ENCODE data around the gene CERS2.

DNA sequence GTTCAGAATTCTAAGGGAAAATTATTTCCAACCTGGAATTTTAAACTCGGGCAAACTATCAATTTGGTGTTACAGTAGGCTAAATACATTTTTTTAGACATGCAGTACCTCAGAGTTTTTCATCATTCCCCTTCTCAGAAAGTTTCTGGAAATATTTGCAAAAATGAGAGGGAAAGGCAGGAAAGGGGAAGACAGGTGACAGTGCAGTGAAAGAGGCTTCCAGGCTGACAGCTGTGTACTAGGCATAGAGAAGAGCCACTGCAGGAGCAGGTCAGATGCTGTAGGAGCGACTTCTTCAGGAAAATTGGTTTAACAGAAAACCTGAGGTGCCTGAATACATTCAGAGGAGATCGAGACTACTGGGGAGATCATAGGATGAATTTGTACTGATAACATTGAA lies 19.9 kb downstream of the CERS2 start:
- TF ChIP-seq, protein P1, sequence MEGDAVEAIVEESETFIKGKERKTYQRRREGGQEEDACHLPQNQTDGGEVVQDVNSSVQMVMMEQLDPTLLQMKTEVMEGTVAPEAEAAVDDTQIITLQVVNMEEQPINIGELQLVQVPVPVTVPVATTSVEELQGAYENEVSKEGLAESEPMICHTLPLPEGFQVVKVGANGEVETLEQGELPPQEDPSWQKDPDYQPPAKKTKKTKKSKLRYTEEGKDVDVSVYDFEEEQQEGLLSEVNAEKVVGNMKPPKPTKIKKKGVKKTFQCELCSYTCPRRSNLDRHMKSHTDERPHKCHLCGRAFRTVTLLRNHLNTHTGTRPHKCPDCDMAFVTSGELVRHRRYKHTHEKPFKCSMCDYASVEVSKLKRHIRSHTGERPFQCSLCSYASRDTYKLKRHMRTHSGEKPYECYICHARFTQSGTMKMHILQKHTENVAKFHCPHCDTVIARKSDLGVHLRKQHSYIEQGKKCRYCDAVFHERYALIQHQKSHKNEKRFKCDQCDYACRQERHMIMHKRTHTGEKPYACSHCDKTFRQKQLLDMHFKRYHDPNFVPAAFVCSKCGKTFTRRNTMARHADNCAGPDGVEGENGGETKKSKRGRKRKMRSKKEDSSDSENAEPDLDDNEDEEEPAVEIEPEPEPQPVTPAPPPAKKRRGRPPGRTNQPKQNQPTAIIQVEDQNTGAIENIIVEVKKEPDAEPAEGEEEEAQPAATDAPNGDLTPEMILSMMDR (IDR thresholded peaks at IDR 0.05) = no peak
- no peak for TF ChIP-seq POLR2A (IDR thresholded peaks at IDR 0.05)
